Panc1 (cell line): ENCODE measurements around the gene MOV10. TPM values are rescaled to one million over a fixed set of nuclear protein-coding genes. Genes with fewer than 3 reads are reported as not detected.

Experiments
- ATAC-seq: fragments of 200-7000 bp; cut with Tn5 transposase; 2 replicates; pipeline ENCODE4 v1.9.1; 2020; ENCODE audit warnings: mild to moderate bottlenecking, moderate library complexity
- BruUV-seq: library from RNA; stranded (reverse); fragments of 400-500 nt; replicated peaks from 2 replicates; lab custom pipeline; 2021; lab: Mats Ljungman, UMichigan
- CTCF ChIA-PET: fragments of 300-600 bp; sonication (Branson Sonifier 250); formaldehyde crosslinking; loops from one replicate; lab custom pipeline; 2022; ENCODE audit warnings: antibody characterized with exemption; lab: Charles Lee
- POLR2A ChIA-PET: fragments of 300-600 bp; sonication (Branson Sonifier 250); formaldehyde crosslinking; loops from one replicate; lab custom pipeline; 2022; ENCODE audit warnings: antibody characterized with exemption; lab: Charles Lee
- DNase-seq: peaks from one replicate; pipeline ENCODE4 v3.0.0-alpha.2; 2010; ENCODE audit warnings: low read depth, low spot score
- H3K27ac ChIP-seq: 2 replicates; pipeline ENCODE4 v1.5.1; 2011; ENCODE audit warnings: mild to moderate bottlenecking, low read length, inconsistent platforms
- H3K27me3 ChIP-seq: fragments of 200-500 bp; sonication (Bioruptor generic); 2 replicates; pipeline ENCODE4 v1.6.0; 2014; ENCODE audit warnings: low read length, inconsistent platforms; ENCODE audit not compliant: control insufficient read depth, insufficient read depth
- H3K36me3 ChIP-seq: fragments of 200-500 bp; sonication (Bioruptor generic); 2 replicates; pipeline ENCODE4 v1.5.1; 2014; ENCODE audit warnings: inconsistent platforms, mild to moderate bottlenecking, low read length, moderate library complexity; ENCODE audit not compliant: control insufficient read depth, insufficient read depth
- H3K4me1 ChIP-seq: 2 replicates; pipeline ENCODE4 v1.5.1; 2011; ENCODE audit warnings: inconsistent platforms, mild to moderate bottlenecking, low read length, moderate library complexity; ENCODE audit not compliant: control insufficient read depth, insufficient read depth
- H3K4me3 ChIP-seq, 2 experiments: 2 replicates each; pipeline ENCODE4 v1.5.1; 2011 to 2012; ENCODE audit warnings: low read depth in 2 of 2, low read length in 2 of 2, mild to moderate bottlenecking in 2 of 2, inconsistent platforms in 1 of 2, moderate library complexity in 1 of 2
- H3K9me3 ChIP-seq: fragments of 200-500 bp; sonication (Bioruptor generic); 2 replicates; pipeline ENCODE4 v1.5.1; 2014; ENCODE audit warnings: low read depth, mild to moderate bottlenecking, inconsistent platforms, low read length, moderate library complexity; ENCODE audit not compliant: control insufficient read depth, insufficient read depth
- POLR2AphosphoS5 ChIP-seq: IDR thresholded peaks from 2 replicates; pipeline ENCODE4 v1.6.1; 2012; ENCODE audit warnings: mild to moderate bottlenecking, low read depth, low read length, moderate library complexity
- REST ChIP-seq, 2 experiments: IDR thresholded peaks; 2 replicates each; pipeline ENCODE4 v1.6.1; 2011 to 2012; ENCODE audit warnings: low read depth in 2 of 2, control low read depth in 1 of 2, low read length in 1 of 2, mild to moderate bottlenecking in 1 of 2, moderate library complexity in 1 of 2; ENCODE audit not compliant: insufficient read depth in 1 of 2
- SIN3A ChIP-seq: IDR thresholded peaks from 2 replicates; pipeline ENCODE4 v1.6.1; 2012; ENCODE audit warnings: low read depth, mild to moderate bottlenecking, low read length, moderate library complexity, borderline replicate concordance; ENCODE audit not compliant: insufficient read depth
- TCF7L2 ChIP-seq: IDR thresholded peaks from 2 replicates; pipeline ENCODE4 v1.6.1; 2011; ENCODE audit warnings: mild to moderate bottlenecking, low read depth, low read length, inconsistent platforms
- in situ Hi-C: cut with HindIII; loops from 2 replicates; pipeline ENCODE4 v1.10.0; 2016; ENCODE audit warnings: low sequenced_read_pairs, low pct_unique_long_range_greater_than_20kb
- intact Hi-C: fragments of 100-400 bp; cut with micrococcal nuclease; formaldehyde crosslinking; loops from one replicate; pipeline ENCODE4 v1.10.0; 2022; ENCODE audit not compliant: unreplicated experiment
- total RNA-seq: library from RNA; stranded (reverse); gene quantifications from one replicate; pipeline ENCODE4 v1.2.1, GENCODE V29; 2021; ENCODE audit not compliant: unreplicated experiment
- TF ChIP-seq, protein P1 (sequence below): fragments of 450-650 bp; IDR thresholded peaks from 2 replicates; pipeline ENCODE4 v1.5.1; 2017; ENCODE audit warnings: mild to moderate bottlenecking

MOV10 gene
- total RNA-seq, 1 experiment from 2014 or later = 106 TPM

GRCh38 chr1:112687361-112687760 lies 12.9 kb downstream of the MOV10 start:
- H3K4me1 ChIP-seq = no peaks in the 10 kb centered on the region
- no peak overlapping the region for H3K4me3 ChIP-seq
- no peaks in the 10 kb centered on the region for H3K27me3 ChIP-seq
- BruUV-seq = no TSS peak
- ChIA-PET POLR2A (no interaction called here), CTCF (no interaction called here)
- in situ Hi-C loops (no loop called here), intact Hi-C loops (no loop called here)
- DNase-seq = no peak
- TF ChIP-seq TCF7L2 (no peak), REST (IDR thresholded peaks at IDR 0.05; ENCODE audit: insufficient read depth in 1 of 2, low read depth in 2 of 2, low read length in 1 of 2) (no peak), POLR2AphosphoS5 (no peak), SIN3A (no peak)
- TF ChIP-seq, protein P1, sequence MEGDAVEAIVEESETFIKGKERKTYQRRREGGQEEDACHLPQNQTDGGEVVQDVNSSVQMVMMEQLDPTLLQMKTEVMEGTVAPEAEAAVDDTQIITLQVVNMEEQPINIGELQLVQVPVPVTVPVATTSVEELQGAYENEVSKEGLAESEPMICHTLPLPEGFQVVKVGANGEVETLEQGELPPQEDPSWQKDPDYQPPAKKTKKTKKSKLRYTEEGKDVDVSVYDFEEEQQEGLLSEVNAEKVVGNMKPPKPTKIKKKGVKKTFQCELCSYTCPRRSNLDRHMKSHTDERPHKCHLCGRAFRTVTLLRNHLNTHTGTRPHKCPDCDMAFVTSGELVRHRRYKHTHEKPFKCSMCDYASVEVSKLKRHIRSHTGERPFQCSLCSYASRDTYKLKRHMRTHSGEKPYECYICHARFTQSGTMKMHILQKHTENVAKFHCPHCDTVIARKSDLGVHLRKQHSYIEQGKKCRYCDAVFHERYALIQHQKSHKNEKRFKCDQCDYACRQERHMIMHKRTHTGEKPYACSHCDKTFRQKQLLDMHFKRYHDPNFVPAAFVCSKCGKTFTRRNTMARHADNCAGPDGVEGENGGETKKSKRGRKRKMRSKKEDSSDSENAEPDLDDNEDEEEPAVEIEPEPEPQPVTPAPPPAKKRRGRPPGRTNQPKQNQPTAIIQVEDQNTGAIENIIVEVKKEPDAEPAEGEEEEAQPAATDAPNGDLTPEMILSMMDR = no peak
- no peaks in the 10 kb centered on the region for H3K9me3 ChIP-seq
- ATAC-seq = no peak
- H3K36me3 ChIP-seq = no peaks in the 10 kb centered on the region; the same call in 1 of the 2 replicates
- H3K27ac ChIP-seq = no peak overlapping the region

- intact Hi-C loops = no loop called here
- no peaks in the 10 kb centered on the region for H3K27me3 ChIP-seq
- no peaks in the 10 kb centered on the region for H3K9me3 ChIP-seq
- no peak overlapping the region for H3K4me3 ChIP-seq
- no peak overlapping the region for H3K27ac ChIP-seq
- no TSS peak for BruUV-seq
- TF ChIP-seq, protein P1 = no peak
- ChIA-PET POLR2A (no interaction called here), CTCF (no interaction called here)
- DNase-seq (no peak), ATAC-seq (peak; percentile 38; the same call in 1 of the 2 replicates)
- H3K4me1 ChIP-seq = no peaks in the 10 kb centered on the region
- in situ Hi-C loops = no loop called here
- no peaks in the 10 kb centered on the region; the same call in 1 of the 2 replicates for H3K36me3 ChIP-seq
Observed at GRCh38 chr1:112687785-112688496, 13.5 kb downstream of the MOV10 start.
